Subcutaneous abdominal adipose tissue (tissue), 5 donors: Measurements from ENCODE around the gene TWNK.

Experiments
- H3K27ac ChIP-seq: one replicate; pipeline ENCODE4 v1.7.0; 2013; ENCODE audit warnings: low read depth, mild to moderate bottlenecking, inconsistent platforms, low read length, moderate library complexity
- H3K27me3 ChIP-seq, 5 donors: one replicate each; pipeline ENCODE4 v1.7.0; 2013; ENCODE audit warnings: low read length in 5 of 5, inconsistent platforms in 1 of 5; ENCODE audit not compliant: control insufficient read depth in 5 of 5, insufficient read depth in 4 of 5
- H3K36me3 ChIP-seq, 5 donors: one replicate each; pipeline ENCODE4 v1.7.0; 2013; ENCODE audit warnings: low read length in 5 of 5; ENCODE audit not compliant: control insufficient read depth in 5 of 5, insufficient read depth in 5 of 5
- H3K4me1 ChIP-seq, 5 donors: one replicate each; pipeline ENCODE4 v1.7.0; 2013; ENCODE audit warnings: low read length in 5 of 5, mild to moderate bottlenecking in 3 of 5, moderate library complexity in 1 of 5; ENCODE audit not compliant: control insufficient read depth in 5 of 5, insufficient read depth in 5 of 5
- H3K4me3 ChIP-seq, 5 donors: one replicate each; pipeline ENCODE4 v1.7.0; 2013; ENCODE audit warnings: low read length in 5 of 5, low read depth in 1 of 5
- H3K9ac ChIP-seq, 5 donors: one replicate each; pipeline ENCODE4 v1.7.0; 2013; ENCODE audit warnings: low read length in 5 of 5, mild to moderate bottlenecking in 4 of 5, moderate library complexity in 3 of 5
- H3K9me3 ChIP-seq, 5 donors: one replicate each; pipeline ENCODE4 v1.7.0; 2013; ENCODE audit warnings: low read length in 5 of 5; ENCODE audit not compliant: control insufficient read depth in 5 of 5
- donor health status: healthy.
- donor health status: healthy.
- donor health status: healthy.
- donor health status: healthy.
- donor health status: healthy.

The TWNK gene

DNA sequence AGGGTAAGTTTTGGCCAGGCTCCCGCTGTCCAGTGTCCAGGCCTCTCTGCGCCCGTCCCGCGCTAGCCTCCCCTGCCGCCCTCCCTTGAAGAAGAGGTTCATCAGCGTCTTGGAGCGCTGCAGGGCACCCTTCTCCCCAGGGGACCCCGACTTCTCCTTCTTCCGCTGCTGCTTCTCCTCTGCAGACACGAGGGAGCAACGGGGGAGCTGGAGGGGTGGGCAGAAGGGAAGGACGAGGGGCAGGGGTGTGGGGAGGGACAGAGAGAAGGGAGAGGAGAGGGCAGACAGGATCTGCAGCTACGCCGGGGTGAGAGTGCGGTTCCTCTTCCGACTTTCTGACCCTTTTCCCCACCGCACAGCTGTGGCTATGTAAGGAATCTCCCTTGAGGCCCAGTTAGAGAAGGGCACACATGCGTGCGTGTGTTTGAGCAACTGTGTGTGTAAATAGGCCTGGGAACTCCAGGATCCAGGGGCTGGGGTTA lies 30.8 kb downstream of the TWNK start:
- no peaks in the 10 kb centered on the region for H3K36me3 ChIP-seq
- no peak overlapping the region for H3K27ac ChIP-seq
- peaks cover 0 to 9% (median 6%) of the 10 kb centered on the region in 5 donors for H3K27me3 ChIP-seq
- no peak overlapping the region for H3K4me3 ChIP-seq
- no peaks in the 10 kb centered on the region for H3K9me3 ChIP-seq
- peak overlapping the region in 1 of 5 donors; percentile 26 for H3K9ac ChIP-seq
- H3K4me1 ChIP-seq = peaks cover 6 to 23% (median 18%) of the 10 kb centered on the region in 5 donors

DNA sequence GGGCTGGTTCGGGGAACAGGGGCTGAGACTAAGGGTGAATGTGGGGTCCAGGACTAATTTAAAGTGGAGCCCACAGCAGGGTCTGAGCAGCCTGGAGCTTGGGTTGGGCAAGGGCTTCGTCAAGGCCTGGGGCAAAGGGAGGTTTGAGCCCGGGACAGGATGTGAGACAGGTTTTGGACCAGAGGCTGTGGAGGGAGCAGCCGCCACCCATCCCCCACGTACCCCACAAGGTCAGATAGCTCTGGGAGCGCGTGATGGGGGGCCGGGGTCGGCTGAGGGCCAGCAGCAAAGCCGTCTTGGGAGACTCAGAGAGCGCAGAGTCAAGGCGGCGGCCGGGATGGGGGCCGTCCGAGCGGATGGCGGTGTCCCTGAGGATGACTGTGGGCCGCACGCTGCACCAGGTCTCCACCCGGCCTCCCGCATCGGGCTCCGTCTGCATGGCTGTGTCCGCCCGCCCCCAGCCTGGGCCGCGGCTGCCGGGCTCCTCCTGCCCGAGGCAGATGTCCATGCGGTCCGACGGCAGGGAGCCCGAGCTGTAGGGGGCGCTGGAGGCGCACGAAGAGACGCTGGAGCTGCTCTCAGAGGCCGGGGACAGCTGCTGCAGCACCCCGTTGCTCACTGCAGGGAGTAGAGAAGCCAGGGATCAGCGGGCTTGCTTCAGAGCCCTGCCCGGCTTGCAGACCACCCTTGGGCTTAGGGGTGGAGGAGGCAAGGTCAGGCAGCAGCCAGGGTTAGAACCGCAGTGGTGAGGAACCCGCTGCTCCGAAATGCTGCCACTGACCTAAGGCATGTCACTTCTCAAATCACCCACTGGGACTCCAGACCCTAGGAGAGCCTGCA lies 31.5 kb downstream of the TWNK start:
- H3K27me3 ChIP-seq = peaks cover 0 to 9% (median 6%) of the 10 kb centered on the region in 5 donors
- no peaks in the 10 kb centered on the region for H3K9me3 ChIP-seq
- H3K27ac ChIP-seq = no peak overlapping the region
- peak overlapping the region in 2 of 5 donors; percentile 15 to 18 for H3K4me3 ChIP-seq
- H3K36me3 ChIP-seq = no peaks in the 10 kb centered on the region
- peaks cover 2 to 19% (median 14%) of the 10 kb centered on the region in 5 donors for H3K4me1 ChIP-seq
- H3K9ac ChIP-seq = peak overlapping the region in 1 of 5 donors; percentile 26

DNA sequence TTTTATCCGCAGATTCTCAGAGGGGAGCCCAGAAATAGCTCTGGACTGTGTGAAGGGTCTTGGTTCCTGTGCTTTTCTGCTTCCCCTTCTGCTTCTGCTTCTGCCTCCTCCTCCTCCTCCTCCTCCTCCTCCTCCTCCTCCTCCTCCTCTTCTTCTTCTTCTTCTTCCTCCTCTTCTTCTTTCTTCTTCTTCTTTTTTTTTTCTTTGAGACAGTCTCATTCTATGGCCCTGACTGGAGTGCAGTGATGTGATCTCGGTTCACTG lies 32.0 kb downstream of the TWNK start:
- H3K9me3 ChIP-seq = no peaks in the 10 kb centered on the region
- peak overlapping the region in 1 of 5 donors; percentile 18 for H3K4me3 ChIP-seq
- no peaks in the 10 kb centered on the region for H3K36me3 ChIP-seq
- H3K9ac ChIP-seq = no peak overlapping the region
- H3K27ac ChIP-seq = no peak overlapping the region
- peaks cover 0 to 9% (median 6%) of the 10 kb centered on the region in 5 donors for H3K27me3 ChIP-seq
- H3K4me1 ChIP-seq = peaks cover 2 to 16% (median 11%) of the 10 kb centered on the region in 5 donors

DNA sequence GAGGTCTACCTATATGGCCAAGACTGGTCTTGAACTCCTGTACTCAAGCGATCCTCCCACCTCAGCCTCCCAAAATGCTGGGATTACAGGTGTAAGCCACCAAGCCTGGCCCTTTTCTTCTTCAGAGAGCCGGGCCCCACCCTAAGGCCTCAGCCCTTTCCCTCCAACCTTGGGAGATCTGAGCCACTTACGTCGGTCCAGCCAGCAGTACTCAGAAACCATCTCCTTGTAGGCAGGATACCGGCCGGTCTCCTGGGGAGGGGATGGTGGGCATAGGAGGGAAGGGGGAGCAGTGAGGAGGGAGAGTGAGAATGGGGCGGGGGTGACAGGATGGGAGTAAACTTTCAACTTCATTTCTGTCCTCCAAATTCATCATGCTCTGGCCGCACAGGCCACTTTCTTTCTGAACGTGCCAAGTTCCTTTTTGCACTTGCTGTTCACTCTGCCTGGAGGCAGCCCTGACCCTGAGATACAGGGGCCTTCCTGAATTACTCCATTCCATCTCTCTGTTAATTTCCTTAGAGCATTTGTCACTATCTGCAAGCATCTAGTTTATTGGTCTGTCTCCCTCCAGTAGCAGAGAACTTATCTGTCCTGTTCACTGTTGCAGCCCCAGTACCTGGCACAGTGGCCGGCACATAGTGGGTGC lies 33.2 kb downstream of the TWNK start:
- Histone ChIP-seq H3K4me1 (peaks cover 0 to 16% (median 11%) of the 10 kb centered on the region in 5 donors), H3K27me3 (peaks cover 0 to 9% (median 6%) of the 10 kb centered on the region in 5 donors), H3K9ac (no peak overlapping the region), H3K27ac (no peak overlapping the region), H3K9me3 (no peaks in the 10 kb centered on the region), H3K4me3 (no peak overlapping the region), H3K36me3 (no peaks in the 10 kb centered on the region)

DNA sequence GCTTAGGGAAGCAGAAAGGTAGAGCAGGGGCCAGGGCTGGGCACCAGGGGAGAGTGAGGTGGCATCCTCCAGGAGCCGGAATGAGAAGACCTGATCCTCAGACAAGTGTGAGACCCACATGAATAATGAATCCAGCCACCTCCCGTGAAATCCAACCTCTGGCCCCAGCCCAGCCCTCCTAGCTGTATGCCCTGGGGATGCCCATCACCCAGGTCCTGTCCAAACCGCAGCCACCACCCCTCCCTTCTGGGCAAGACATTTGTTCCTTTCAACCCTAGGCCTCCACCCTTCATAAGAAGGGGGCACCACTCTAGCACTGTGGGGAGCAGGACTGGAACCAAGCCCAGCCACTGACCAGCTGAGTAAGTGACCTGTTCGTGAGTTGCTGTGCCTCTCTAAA lies 33.9 kb downstream of the TWNK start:
- no peaks in the 10 kb centered on the region for H3K36me3 ChIP-seq
- H3K27ac ChIP-seq = no peak overlapping the region
- no peak overlapping the region for H3K4me3 ChIP-seq
- H3K4me1 ChIP-seq = peaks cover 0 to 16% (median 11%) of the 10 kb centered on the region in 5 donors
- peaks cover 0 to 8% (median 3%) of the 10 kb centered on the region in 5 donors for H3K27me3 ChIP-seq
- H3K9ac ChIP-seq = no peak overlapping the region
- H3K9me3 ChIP-seq = no peaks in the 10 kb centered on the region

DNA sequence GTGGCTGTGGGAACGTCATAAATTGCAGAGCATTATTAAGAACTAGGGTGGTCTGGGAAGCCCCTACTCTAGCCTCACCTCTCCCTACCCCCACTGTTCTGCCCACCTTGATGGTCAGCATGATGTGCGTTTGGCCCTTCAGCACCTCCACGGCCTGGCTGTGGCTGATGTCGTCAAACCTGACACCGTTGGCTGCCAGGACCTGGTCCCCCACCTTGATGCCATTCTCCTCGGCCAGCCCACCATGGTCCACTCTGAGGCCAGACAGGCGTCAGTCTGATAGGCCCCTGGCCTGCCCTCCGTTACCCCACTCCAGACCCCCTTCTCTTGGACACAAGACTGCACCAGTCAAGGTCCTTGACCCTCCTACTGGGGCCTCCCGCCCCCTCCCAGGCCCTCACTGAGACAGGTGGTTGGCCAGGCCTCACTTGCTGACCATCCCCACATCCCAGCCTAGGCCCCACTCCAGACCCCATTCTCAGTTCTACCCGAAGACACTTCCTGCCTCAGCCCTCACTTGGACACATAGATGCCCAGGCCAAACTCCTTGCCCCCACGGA lies 34.4 kb downstream of the TWNK start:
- no peak overlapping the region for H3K4me3 ChIP-seq
- H3K36me3 ChIP-seq = no peaks in the 10 kb centered on the region
- H3K9me3 ChIP-seq = no peaks in the 10 kb centered on the region

DNA sequence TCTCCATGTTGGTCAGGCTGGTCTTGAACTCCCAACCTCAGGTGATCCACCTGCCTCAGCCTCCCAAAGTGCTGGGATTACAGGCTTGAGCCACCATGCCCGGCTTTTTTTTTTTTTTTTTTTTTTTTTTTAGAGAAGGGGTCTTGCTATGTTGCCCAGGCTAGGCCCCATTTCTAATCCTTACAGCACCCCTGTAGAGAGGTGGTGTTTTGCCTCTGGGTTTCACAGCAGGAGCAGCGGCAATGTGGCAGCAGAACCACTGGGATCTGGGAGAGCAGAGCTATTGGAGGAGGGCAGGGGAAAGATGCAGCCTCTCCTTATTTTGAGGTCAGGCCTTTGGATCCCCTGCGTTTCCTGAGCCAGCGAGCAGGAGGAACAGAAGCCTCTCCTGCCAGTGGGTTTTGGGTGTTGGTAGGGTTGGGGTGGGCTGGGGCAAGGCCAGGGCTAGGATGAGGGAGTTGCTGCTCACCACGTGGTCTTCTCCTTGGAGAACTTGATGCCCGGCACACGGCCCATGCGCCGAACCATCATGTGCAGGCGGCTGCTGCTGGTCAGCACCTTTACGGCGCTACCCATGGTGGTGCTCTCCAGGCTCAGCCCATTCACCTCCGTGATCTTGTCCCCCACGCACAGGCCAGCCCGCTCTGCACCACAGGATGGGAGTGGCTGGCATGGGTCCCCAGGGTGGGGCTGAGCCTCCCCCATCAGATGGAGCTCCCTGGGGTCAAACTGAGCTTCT lies 35.8 kb downstream of the TWNK start:
- Histone ChIP-seq H3K9ac (no peak overlapping the region), H3K27me3 (peaks cover 0 to 2% (median 0%) of the 10 kb centered on the region in 5 donors), H3K36me3 (no peaks in the 10 kb centered on the region), H3K4me1 (peaks cover 0 to 15% (median 10%) of the 10 kb centered on the region in 5 donors), H3K4me3 (no peak overlapping the region), H3K27ac (no peak overlapping the region), H3K9me3 (no peaks in the 10 kb centered on the region)

More for the DNA sequence above, 34.4 kb downstream of the TWNK start:
- Histone ChIP-seq H3K9ac (no peak overlapping the region), H3K27ac (no peak overlapping the region), H3K4me1 (peaks cover 0 to 17% (median 11%) of the 10 kb centered on the region in 5 donors), H3K27me3 (peaks cover 0 to 5% (median 3%) of the 10 kb centered on the region in 5 donors)

DNA sequence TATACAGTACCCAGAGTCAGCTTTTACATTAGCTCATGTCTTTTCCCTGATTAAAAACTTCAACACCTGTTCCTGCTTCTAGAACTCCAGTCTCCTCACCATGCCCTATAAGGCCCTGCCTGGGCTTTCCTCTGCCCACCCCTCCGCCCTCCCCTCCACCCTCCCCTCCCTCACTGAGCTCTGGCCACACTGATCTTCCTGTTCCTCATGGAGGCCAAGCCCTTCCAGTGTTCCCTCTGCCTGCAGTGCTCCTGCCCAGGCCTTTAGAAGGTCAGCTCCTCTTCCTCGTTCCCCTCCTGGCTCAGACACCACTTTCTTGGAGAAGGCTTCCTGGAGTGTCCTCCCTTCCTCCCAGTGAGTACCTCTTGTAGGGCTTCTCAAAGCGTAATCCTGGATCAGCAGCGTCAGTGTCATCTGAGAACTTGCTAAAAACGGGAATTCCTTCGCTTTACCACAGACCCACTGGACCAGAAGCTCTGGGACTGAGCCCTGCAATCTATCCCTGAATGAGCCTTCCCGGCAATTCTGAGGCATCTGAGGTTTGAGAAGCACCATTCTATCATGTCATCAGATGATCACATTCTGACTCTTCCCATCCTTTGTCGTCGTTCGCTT lies 39.9 kb downstream of the TWNK start:
- Histone ChIP-seq H3K4me3 (no peak overlapping the region), H3K9ac (no peak overlapping the region)

DNA sequence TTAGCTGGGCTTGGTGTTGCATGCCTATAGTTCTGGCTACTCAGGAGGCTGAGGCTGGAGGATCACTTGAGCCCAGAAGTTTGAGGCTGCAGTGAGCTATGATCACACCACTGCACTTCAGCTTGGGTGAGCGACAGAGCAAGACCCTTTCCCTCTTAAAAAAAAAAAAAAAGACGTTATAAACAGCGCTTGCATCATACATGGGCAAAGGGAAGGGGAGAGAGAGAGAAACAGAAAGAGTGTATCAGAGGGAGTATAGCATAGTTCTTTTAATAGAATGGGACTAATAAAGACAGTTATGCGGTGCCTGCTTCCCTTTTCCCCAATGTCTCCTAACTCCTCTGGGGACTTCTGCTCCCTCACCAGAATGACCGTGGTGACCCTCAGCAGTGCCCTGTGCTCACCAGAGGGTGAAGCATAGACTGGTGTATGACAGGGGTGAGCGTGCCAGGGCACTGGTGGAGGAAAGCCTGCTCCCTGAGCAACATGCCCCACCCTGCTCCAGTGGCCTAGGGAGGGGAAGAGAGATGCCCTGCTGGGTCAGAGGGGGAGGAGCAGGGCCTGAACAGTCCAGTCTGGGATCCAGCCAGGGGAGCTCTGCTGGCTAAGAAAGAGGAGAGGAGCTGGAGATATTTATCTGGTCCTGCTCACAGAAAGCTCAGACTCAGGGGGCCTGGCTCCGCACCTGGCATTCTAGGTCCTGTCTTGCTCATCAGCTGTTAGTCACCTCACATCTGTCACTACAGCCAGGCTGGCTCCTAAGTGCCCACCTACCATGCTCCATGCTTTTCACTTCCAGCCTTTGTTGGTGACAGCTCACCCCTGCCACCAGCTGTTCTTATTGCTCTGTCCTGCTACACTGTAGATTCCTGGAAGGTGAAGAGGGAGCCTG lies 41.3 kb downstream of the TWNK start:
- Histone ChIP-seq H3K9ac (no peak overlapping the region), H3K4me3 (no peak overlapping the region), H3K27me3 (no peaks in the 10 kb centered on the region), H3K9me3 (no peaks in the 10 kb centered on the region), H3K27ac (no peak overlapping the region), H3K36me3 (no peaks in the 10 kb centered on the region), H3K4me1 (peaks cover 2 to 51% (median 26%) of the 10 kb centered on the region in 5 donors)

More for the DNA sequence above, 39.9 kb downstream of the TWNK start:
- H3K27ac ChIP-seq = no peak overlapping the region
- no peaks in the 10 kb centered on the region for H3K27me3 ChIP-seq
- H3K9me3 ChIP-seq = no peaks in the 10 kb centered on the region
- peaks cover 0 to 37% (median 15%) of the 10 kb centered on the region in 5 donors for H3K4me1 ChIP-seq
- no peaks in the 10 kb centered on the region for H3K36me3 ChIP-seq
